Activated gamma-delta T cell treated with anti-CD3 and anti-CD28 coated beads, Interleukin-2, amount 50 U/mL, for 16 hours (primary cell): Measurements from ENCODE around the gene ORAI3.

Experiments used
- DNase-seq: peaks from one replicate; pipeline ENCODE4 v3.0.0-alpha.2; 2020; ENCODE audit warnings: low read depth

ORAI3 gene

GRCh38 chr16:30992276-30992780 is 43.5 kb downstream of the ORAI3 start:
- DNase-seq, result no peak

GRCh38 chr16:30992931-30993816 is 44.3 kb downstream of the ORAI3 start:
- DNase-seq, result no peak

- no peak for DNase-seq
Measured at GRCh38 chr16:30995927-30996323, 47.1 kb downstream of the ORAI3 start.

DNA sequence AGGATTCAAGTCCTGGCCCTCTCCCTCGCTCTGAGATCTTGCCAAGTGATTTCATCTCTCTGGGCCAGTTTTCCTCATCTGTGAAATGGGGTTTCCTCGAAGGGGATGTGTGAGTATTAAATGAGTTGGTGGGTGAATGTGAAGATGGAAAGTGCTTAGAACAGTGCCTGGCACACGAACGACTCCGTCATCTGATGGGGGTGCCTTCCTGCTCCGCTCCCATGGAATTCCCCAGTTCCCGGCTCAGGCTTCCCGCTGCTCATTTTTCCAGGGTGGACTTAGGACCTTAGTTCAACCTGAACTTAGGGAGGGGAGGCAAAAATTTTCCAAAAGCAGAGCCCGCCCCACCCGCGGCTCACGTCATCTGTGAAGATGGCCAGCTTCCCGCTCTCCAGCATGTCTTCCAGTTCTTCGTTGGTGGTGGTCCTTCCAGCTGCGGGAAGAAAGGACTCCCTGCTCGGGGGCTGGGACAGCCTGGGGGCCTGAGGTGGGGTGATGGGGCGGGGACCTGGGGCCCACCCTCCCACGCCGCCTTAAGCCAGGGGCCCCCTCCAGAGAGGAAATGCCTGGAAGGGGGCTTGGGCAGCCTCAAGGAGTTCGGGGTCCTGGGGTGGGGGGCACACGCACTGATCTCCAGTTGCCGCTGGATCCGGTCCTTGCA is 47.6 kb downstream of the ORAI3 start:
- no peak for DNase-seq

GRCh38 chr16:30996985-30997724 is 48.3 kb downstream of the ORAI3 start:
- DNase-seq, result peak; percentile 72

DNA sequence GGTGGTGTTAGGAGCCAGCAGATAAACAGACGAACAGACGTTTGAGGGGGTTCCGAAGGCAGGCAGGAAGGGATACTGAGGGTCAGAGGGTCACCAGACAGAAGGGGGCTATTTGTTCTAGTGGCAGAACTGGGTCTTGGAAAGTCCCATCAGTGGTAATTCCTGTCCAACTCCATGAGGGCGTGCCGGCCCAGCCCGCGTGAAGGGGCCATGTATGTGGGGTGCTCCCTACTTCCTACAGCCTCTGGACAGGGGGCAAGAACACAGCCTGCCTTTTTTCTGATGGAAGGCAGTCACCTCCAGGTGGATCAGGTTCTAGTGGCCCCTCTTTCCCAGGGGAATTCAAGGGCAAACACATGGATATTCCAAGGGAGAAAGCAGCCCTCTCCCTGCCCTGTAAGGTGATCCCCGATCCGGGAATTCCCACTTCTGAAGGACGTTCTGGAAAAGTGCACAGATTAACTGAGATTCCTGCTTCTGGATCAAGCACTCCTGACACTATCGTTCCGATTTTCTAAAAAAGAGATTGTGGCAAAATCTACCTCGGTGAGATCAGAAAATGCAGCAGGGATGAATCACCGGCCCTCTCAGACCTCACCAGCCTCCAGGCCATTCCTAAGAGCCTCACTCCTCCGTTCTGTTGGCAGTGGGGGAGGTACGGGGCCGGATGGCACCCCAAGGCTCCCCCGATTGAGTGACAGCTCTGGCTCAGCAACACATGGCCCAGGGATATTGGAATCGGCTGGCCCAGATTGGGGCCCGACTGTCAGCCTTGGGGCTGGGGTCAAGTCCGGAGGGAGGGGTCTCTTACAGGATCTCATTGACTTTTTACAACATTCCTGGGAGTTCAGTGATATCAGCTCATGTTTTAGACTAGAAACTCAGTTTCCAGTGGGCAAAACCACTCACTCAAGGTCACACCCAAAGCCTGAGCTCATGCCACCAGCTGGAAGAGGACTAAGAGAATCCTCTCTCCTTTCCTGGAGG is 49.1 kb downstream of the ORAI3 start:
- DNase-seq, result no peak

DNA sequence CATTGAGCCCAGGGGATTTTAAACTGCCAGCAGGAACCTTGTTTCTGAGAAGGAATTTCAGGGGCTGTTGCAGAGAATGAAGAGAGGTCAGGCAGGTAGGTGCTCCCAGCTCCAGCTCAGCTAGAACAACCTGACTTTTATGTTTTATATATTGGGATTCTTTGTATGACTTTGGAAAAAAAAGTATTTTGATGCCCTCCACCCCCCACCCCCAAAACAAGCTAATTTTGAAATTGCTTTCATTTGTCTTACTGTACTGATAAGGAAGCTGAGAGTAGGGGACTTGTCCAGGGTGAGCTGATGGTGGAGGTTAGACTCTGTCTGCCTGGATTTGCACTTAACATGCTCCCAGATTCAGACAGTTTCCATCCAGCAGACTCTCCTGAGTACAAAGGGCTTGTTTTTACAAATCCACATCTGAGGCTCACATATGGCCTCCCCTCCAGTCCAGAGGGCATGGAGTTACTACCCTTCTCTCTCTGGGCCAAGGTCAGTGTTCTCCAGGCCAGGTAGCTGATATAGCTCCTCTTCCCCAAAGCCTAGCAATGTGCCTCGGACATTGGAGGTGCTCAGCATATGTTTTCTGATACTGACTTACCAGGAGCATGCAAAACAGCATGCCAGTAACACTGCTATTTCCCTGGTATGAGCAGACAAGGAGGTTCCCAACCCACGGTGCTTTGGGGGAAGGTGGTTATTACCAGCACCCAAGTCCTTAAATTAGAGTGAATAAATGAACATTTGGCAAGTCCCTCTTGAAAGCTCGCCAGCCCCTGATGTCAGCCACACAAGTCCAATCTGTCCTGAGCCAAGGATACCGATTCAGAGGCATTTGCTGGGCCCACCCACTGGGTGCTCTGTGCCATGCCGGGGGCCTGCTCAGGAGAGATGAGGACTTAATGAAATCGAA is 50.2 kb downstream of the ORAI3 start:
- DNase-seq, result no peak

- DNase-seq, result no peak
Measured at GRCh38 chr16:31000671-31001382, 52.0 kb downstream of the ORAI3 start.

GRCh38 chr16:31001507-31002249 is 52.8 kb downstream of the ORAI3 start:
- DNase-seq, result no peak

DNA sequence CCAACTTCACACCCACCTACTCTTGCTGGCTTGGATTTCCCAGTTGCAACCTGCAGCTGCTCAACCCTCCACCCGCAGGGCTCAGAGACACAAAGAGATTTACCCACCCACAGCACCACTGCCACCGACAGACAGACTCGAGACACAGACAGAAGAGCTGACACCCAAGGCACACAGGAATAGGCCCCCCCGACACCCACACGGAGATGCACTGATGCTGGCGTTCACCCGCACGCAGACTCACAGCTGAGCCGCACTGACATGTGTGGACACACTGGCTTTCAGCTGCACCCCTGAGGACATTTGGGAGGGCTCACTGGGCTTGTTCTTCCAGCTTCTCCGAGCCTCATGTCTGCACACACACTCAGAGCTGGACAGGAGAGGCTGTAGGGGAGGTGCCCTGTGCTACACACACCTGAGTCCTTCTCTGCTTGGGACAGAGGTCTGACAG is 53.4 kb downstream of the ORAI3 start:
- no peak for DNase-seq

DNA sequence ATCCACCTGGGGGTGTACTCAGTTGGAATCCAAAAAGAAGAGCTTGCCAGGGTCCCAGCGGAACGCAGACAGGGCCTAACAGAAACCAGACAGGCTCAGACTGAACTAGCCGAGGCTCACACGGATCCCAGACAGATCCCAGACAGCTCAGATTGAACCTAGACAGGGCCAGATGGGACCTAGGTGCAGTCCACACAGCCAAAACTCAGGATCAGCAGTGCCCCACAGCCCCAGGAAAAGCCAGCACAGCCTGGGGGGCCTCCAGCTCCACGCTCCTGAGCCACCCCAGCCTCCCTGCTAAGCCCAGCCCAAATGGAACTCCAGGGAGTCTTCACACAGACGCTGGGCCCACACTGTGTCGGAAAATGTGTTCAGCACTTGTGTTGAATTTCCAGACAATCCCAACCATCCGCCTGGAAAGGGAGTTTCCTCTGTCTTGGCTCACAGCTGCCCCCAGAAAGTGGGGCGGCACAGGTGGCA is 54.0 kb downstream of the ORAI3 start:
- no peak for DNase-seq

DNA sequence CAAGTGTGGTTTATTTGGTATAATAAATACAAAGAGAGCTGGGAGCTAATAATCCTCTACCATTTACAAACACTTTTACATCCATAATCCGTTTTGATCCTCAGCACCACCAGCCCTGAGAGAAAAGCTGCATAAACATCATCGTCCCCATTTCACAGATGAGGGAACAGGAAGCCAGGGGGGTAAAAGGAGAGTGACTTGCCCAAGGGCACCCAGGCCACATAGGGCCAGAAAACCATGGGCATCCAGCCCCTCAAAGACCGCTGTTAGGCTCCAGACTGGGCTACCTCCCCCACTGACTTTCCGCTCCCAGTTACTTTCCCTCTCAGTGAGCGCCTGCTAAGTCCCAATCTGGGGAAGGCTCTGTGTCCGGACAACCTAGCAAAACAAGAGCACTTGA is 54.9 kb downstream of the ORAI3 start:
- DNase-seq, result no peak
